HCT116 (cell line): ENCODE data around the gene EPHX1. TPM values are rescaled to one million over a fixed set of nuclear protein-coding genes. Genes with fewer than 3 reads are reported as not detected.

Experiments
- ATAC-seq: fragments of 200-7000 bp; cut with Tn5 transposase; 2 replicates; pipeline ENCODE4 v1.9.1; 2020; ENCODE audit warnings: mild to moderate bottlenecking, moderate library complexity
- BruUV-seq: library from RNA; stranded (reverse); fragments of 400-500 nt; replicated peaks from 2 replicates; lab custom pipeline; 2021; lab: Mats Ljungman, UMichigan
- CTCF ChIA-PET: fragments of 300-600 bp; sonication (Branson Sonifier 250); formaldehyde crosslinking; loops from one replicate; lab custom pipeline; 2021; ENCODE audit warnings: antibody characterized with exemption; lab: Charles Lee
- POLR2A ChIA-PET: fragments of 300-600, 350-600 bp; sonication (Branson Sonifier 250); formaldehyde crosslinking; loops from one replicate; lab custom pipeline; 2021; ENCODE audit warnings: antibody characterized with exemption; lab: Charles Lee
- RAD21 ChIA-PET, 2 experiments: fragments of 300-600 bp; sonication (Branson Sonifier 250); formaldehyde crosslinking; loops; one replicate each; lab custom pipeline; 2023; ENCODE audit warnings: low total read pairs in 2 of 2; ENCODE audit not compliant: uncharacterized antibody in 2 of 2, unreplicated experiment in 2 of 2, low non-redundant PET in 1 of 2; lab: Charles Lee
- DNase-seq: peaks from one replicate; pipeline ENCODE4 v3.0.0-alpha.2; 2010; ENCODE audit warnings: low read depth, low spot score
- H2AFZ ChIP-seq: fragments of 200-600 bp; shearing (Covaris generic), sonication (generic); 2 replicates; pipeline ENCODE4 v1.6.1; 2017; ENCODE audit warnings: low read depth, mixed run types, mixed read lengths, antibody characterized with exemption, low read length; ENCODE audit not compliant: poor library complexity, severe bottlenecking
- H3K27ac ChIP-seq: 2 replicates; pipeline ENCODE4 v1.5.1; 2012; ENCODE audit warnings: low read depth, low read length
- H3K27me3 ChIP-seq: fragments of 200-600 bp; sonication (generic); 2 replicates; pipeline ENCODE4 v1.6.1; 2016; ENCODE audit warnings: mixed run types, low read length, mixed read lengths; ENCODE audit not compliant: insufficient read depth
- H3K36me3 ChIP-seq, 2 experiments: fragments of 200-500 bp in 1 of 2; fragments of 200-600 bp in 1 of 2; sonication (Bioruptor generic) in 1 of 2; sonication (generic) in 1 of 2; 2 replicates each; pipeline versions ENCODE4 v1.5.1 to v1.6.1; 2014 to 2016; ENCODE audit warnings: low read length in 2 of 2, inconsistent platforms in 1 of 2, mixed read lengths in 1 of 2, mixed run types in 1 of 2; ENCODE audit not compliant: insufficient read depth in 2 of 2, control insufficient read depth in 1 of 2
- H3K4me1 ChIP-seq, 2 experiments: fragments of 200-600 bp in 1 of 2; sonication (generic) in 1 of 2; 2 replicates each; pipeline versions ENCODE4 v1.5.1 to v1.6.1; 2012 to 2017; ENCODE audit warnings: low read length in 2 of 2, inconsistent platforms in 1 of 2, mild to moderate bottlenecking in 1 of 2, mixed read lengths in 1 of 2, mixed run types in 1 of 2, moderate library complexity in 1 of 2; ENCODE audit not compliant: insufficient read depth in 2 of 2, control insufficient read depth in 1 of 2
- H3K4me2 ChIP-seq: fragments of 200-600 bp; sonication (generic); 2 replicates; pipeline ENCODE4 v1.6.1; 2017; ENCODE audit warnings: mixed run types, low read length, mixed read lengths
- H3K4me3 ChIP-seq, 2 experiments: fragments of 200-600 bp in 1 of 2; sonication (generic) in 1 of 2; replicated peaks in 1 of 2; 2 replicates each; pipeline ENCODE4 v1.5.1; 2011 to 2016; ENCODE audit warnings: low read length in 2 of 2, control low read depth in 1 of 2, low read depth in 1 of 2, mild to moderate bottlenecking in 1 of 2, mixed read lengths in 1 of 2, mixed run types in 1 of 2
- H3K79me2 ChIP-seq: fragments of 200-600 bp; sonication (generic); 2 replicates; pipeline ENCODE4 v1.6.1; 2017; ENCODE audit warnings: mild to moderate bottlenecking, mixed run types, low read length, moderate library complexity, mixed read lengths; ENCODE audit not compliant: insufficient read depth
- H3K9ac ChIP-seq: fragments of 200-600 bp; sonication (generic); 2 replicates; pipeline ENCODE4 v1.6.1; 2016; ENCODE audit warnings: low read length, mixed read lengths
- H3K9me2 ChIP-seq: fragments of 200-600 bp; sonication (generic), shearing (Covaris generic); 2 replicates; pipeline ENCODE4 v1.6.1; 2017; ENCODE audit warnings: mixed run types, mild to moderate bottlenecking, moderate library complexity; ENCODE audit not compliant: insufficient read depth
- H3K9me3 ChIP-seq, 2 experiments: fragments of 200-500 bp in 1 of 2; fragments of 200-600 bp in 1 of 2; sonication (Bioruptor generic) in 1 of 2; sonication (generic) in 1 of 2; 2 replicates each; pipeline ENCODE4 v1.6.1; 2014 to 2017; ENCODE audit warnings: low read length in 2 of 2, mixed read lengths in 2 of 2, inconsistent platforms in 1 of 2, low read depth in 1 of 2, mild to moderate bottlenecking in 1 of 2, mixed run types in 1 of 2, moderate library complexity in 1 of 2; ENCODE audit not compliant: control insufficient read depth in 1 of 2, insufficient read depth in 1 of 2
- H4K20me1 ChIP-seq: fragments of 200-600 bp; sonication (generic), shearing (Covaris generic); 2 replicates; pipeline ENCODE4 v1.6.1; 2017; ENCODE audit warnings: mixed run types, mild to moderate bottlenecking, moderate library complexity; ENCODE audit not compliant: insufficient read depth
- ATF3 ChIP-seq: IDR thresholded peaks from 2 replicates; pipeline ENCODE4 v1.6.1; 2012
- CBX3 ChIP-seq: IDR thresholded peaks from 2 replicates; pipeline ENCODE4 v1.6.1; 2012; ENCODE audit warnings: low read depth
- ELF1 ChIP-seq: IDR thresholded peaks from 2 replicates; pipeline ENCODE4 v1.6.1; 2012; ENCODE audit warnings: low read depth, borderline replicate concordance
- EZH2 ChIP-seq: fragments of 200-600 bp; sonication (generic); IDR thresholded peaks from 2 replicates; pipeline ENCODE4 v1.6.1; 2017; ENCODE audit warnings: antibody characterized with exemption, mixed run types
- EZH2phosphoT487 ChIP-seq: fragments of 200-600 bp; IDR thresholded peaks from 2 replicates; pipeline ENCODE4 v1.6.1; 2018; ENCODE audit warnings: antibody characterized with exemption, borderline replicate concordance
- MAX ChIP-seq: IDR thresholded peaks from 2 replicates; pipeline ENCODE4 v1.6.1; 2012
- POLR2A ChIP-seq: IDR thresholded peaks from 2 replicates; pipeline ENCODE4 v1.7.0; 2011; ENCODE audit warnings: borderline replicate concordance; ENCODE audit not compliant: insufficient read depth, insufficient read length; ENCODE audit errors: extremely low read depth
- RAD21 ChIP-seq: IDR thresholded peaks from 2 replicates; pipeline ENCODE4 v1.6.1; 2012; ENCODE audit warnings: low read depth, mild to moderate bottlenecking
- SP1 ChIP-seq: IDR thresholded peaks from 2 replicates; pipeline ENCODE4 v1.6.1; 2012; ENCODE audit warnings: low read depth
- SRF ChIP-seq: IDR thresholded peaks from 2 replicates; pipeline ENCODE4 v1.6.1; 2012; ENCODE audit warnings: low read depth
- ZFX ChIP-seq: fragments of 450-650 bp; IDR thresholded peaks from 2 replicates; pipeline ENCODE4 v1.6.1; 2017
- intact Hi-C: fragments of 100-400 bp; cut with micrococcal nuclease; formaldehyde crosslinking; loops from 2 replicates; pipeline ENCODE4 v1.10.0; 2022
- total RNA-seq: library from RNA; stranded (reverse); gene quantifications from one replicate; pipeline ENCODE4 v1.2.1, GENCODE V29; 2021; ENCODE audit not compliant: unreplicated experiment

The EPHX1 gene
- total RNA-seq, 1 experiment from 2014 or later = 44.6 TPM

- Histone ChIP-seq H3K9me2 (no peaks in the 10 kb centered on the region), H3K79me2 (no peaks in the 10 kb centered on the region), H2AFZ (no peak overlapping the region), H3K4me2 (no peak overlapping the region), H3K4me1 (peaks cover 23% of the 10 kb centered on the region in 2 experiments), H3K36me3 (no peaks in the 10 kb centered on the region), H3K9me3 (no peaks in the 10 kb centered on the region), H3K4me3 (no peak overlapping the region), H4K20me1 (no peaks in the 10 kb centered on the region), H3K27me3 (no peaks in the 10 kb centered on the region), H3K9ac (no peak overlapping the region), H3K27ac (no peak overlapping the region)
- no TSS peak for BruUV-seq
- ChIA-PET RAD21 (no interaction called here), CTCF (no interaction called here), POLR2A (no interaction called here)
- TF ChIP-seq SP1 (no peak), EZH2 (no peak), RAD21 (no peak), SRF (no peak), CBX3 (no peak), ZFX (no peak), MAX (no peak), ATF3 (no peak), EZH2phosphoT487 (no peak), POLR2A (no peak), ELF1 (no peak)
- no peak for ATAC-seq
- no peak for DNase-seq
- intact Hi-C loops = no loop called here
These were observed 9.6 kb downstream of the EPHX1 start for GRCh38 chr1:225819346-225820192.
